Astrocyte (in vitro differentiated cells and primary cell): ENCODE measurements around the gene KPNA4. TPM values are rescaled to one million over a fixed set of nuclear protein-coding genes. Genes with fewer than 3 reads are reported as not detected.

Experiments used
- DNase-seq: peaks from one replicate; pipeline ENCODE4 v3.0.0-alpha.2; 2010; ENCODE audit warnings: low read depth
- FAIRE-seq: peaks from 2 replicates; lab custom pipeline; 2011; peaks lifted over from hg19 to GRCh38; lab: Jason Lieb, UNC
- H2AFZ ChIP-seq: 2 replicates; pipeline ENCODE4 v1.6.0; 2012; ENCODE audit warnings: low read depth, low read length, inconsistent platforms
- H3K27ac ChIP-seq: 2 replicates; pipeline ENCODE4 v1.5.1; 2011; ENCODE audit warnings: low read depth, low read length, inconsistent platforms
- H3K27me3 ChIP-seq: 2 replicates; pipeline ENCODE4 v1.6.0; 2011; ENCODE audit warnings: low read length, inconsistent platforms; ENCODE audit not compliant: insufficient read depth
- H3K36me3 ChIP-seq: 2 replicates; pipeline ENCODE4 v1.5.1; 2011; ENCODE audit warnings: low read length, inconsistent platforms; ENCODE audit not compliant: insufficient read depth
- H3K4me1 ChIP-seq: 2 replicates; pipeline ENCODE4 v1.5.1; 2011; ENCODE audit warnings: low read length, inconsistent platforms; ENCODE audit not compliant: insufficient read depth
- H3K4me2 ChIP-seq: 2 replicates; pipeline ENCODE4 v1.6.0; 2012; ENCODE audit warnings: low read length, inconsistent platforms
- H3K4me3 ChIP-seq: 2 replicates; pipeline ENCODE4 v1.5.1; 2011; ENCODE audit warnings: low read depth, mild to moderate bottlenecking, low read length, inconsistent platforms; ENCODE audit not compliant: insufficient read depth
- H3K79me2 ChIP-seq: 2 replicates; pipeline ENCODE4 v1.6.0; 2012; ENCODE audit warnings: mild to moderate bottlenecking, low read length, inconsistent platforms; ENCODE audit not compliant: insufficient read depth
- H3K9ac ChIP-seq: 2 replicates; pipeline ENCODE4 v1.6.0; 2012; ENCODE audit warnings: mild to moderate bottlenecking, low read length, inconsistent platforms
- H3K9me3 ChIP-seq: 2 replicates; pipeline ENCODE4 v1.5.1; 2012; ENCODE audit warnings: low read depth, mild to moderate bottlenecking, low read length, inconsistent platforms; ENCODE audit not compliant: insufficient read depth
- H4K20me1 ChIP-seq: 2 replicates; pipeline ENCODE4 v1.6.0; 2012; ENCODE audit warnings: low read length, inconsistent platforms; ENCODE audit not compliant: insufficient read depth
- H3K27ac Mint-ChIP-seq: one replicate; pipeline ENCODE4 v1.8.0; 2021; ENCODE audit warnings: mild to moderate bottlenecking, mixed read lengths; ENCODE audit not compliant: unreplicated experiment
- H3K27me3 Mint-ChIP-seq: one replicate; pipeline ENCODE4 v1.8.0; 2021; ENCODE audit warnings: low read depth, mixed read lengths; ENCODE audit not compliant: unreplicated experiment
- H3K36me3 Mint-ChIP-seq: one replicate; pipeline ENCODE4 v1.8.0; 2021; ENCODE audit warnings: low read depth, mixed read lengths; ENCODE audit not compliant: unreplicated experiment
- H3K4me1 Mint-ChIP-seq: one replicate; pipeline ENCODE4 v1.8.0; 2021; ENCODE audit warnings: low read depth, mixed read lengths; ENCODE audit not compliant: unreplicated experiment
- H3K4me3 Mint-ChIP-seq: one replicate; pipeline ENCODE4 v1.8.0; 2021; ENCODE audit warnings: mild to moderate bottlenecking, moderate library complexity, mixed read lengths; ENCODE audit not compliant: unreplicated experiment
- H3K9me3 Mint-ChIP-seq: one replicate; pipeline ENCODE4 v1.8.0; 2021; ENCODE audit warnings: mild to moderate bottlenecking, mixed read lengths; ENCODE audit not compliant: unreplicated experiment
- EZH2 ChIP-seq: IDR thresholded peaks from 2 replicates; pipeline ENCODE4 v1.6.1; 2012; ENCODE audit warnings: mild to moderate bottlenecking, low read length, inconsistent platforms; ENCODE audit not compliant: insufficient read depth
- total RNA-seq: library from RNA; stranded (reverse); gene quantifications from 2 replicates; pipeline ENCODE4 v1.2.1, GENCODE V29; 2021
- TF ChIP-seq, protein P1 (sequence below): IDR thresholded peaks from 2 replicates; pipeline ENCODE4 v1.5.1; 2011; ENCODE audit warnings: low read depth, mild to moderate bottlenecking, inconsistent platforms, low read length, moderate library complexity; ENCODE audit not compliant: insufficient read depth

Gene KPNA4
- total RNA-seq, 1 donor from 2014 or later, result 105 TPM

DNA sequence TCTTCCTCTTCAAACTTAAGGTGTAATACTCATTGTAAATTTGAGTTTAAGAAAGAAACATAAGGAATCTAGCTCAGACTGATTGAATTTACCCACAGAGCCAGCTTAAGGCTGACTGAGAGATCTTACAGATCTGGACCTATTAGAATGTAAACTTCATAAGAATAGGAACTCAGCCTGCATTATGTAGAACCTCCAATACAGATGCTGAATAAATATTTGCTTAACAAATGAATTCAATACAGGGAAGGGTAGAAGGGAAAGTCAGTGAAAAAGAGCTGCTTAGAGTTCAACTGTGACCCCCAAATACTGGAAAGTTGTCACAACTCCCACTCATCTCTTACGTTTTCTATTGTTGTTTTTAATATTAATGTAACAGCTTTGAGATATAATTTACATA is 11.5 kb downstream of the KPNA4 start:
- H3K27me3 ChIP-seq, result no peaks in the 10 kb centered on the region
- H3K27ac ChIP-seq, result no peak overlapping the region
- peaks cover 7% of the 10 kb centered on the region for H3K36me3 Mint-ChIP-seq
- no peak overlapping the region for H3K4me3 Mint-ChIP-seq
- no peaks in the 10 kb centered on the region for H3K4me1 ChIP-seq
- peaks cover 1% of the 10 kb centered on the region for H3K9me3 Mint-ChIP-seq
- no peak overlapping the region for H3K4me3 ChIP-seq
- peaks cover 96% of the 10 kb centered on the region for H4K20me1 ChIP-seq
- no peak overlapping the region for H2AFZ ChIP-seq
- DNase-seq, result no peak
- peaks cover 9% of the 10 kb centered on the region for H3K36me3 ChIP-seq
- TF ChIP-seq EZH2, result no peak
- TF ChIP-seq, protein P1, sequence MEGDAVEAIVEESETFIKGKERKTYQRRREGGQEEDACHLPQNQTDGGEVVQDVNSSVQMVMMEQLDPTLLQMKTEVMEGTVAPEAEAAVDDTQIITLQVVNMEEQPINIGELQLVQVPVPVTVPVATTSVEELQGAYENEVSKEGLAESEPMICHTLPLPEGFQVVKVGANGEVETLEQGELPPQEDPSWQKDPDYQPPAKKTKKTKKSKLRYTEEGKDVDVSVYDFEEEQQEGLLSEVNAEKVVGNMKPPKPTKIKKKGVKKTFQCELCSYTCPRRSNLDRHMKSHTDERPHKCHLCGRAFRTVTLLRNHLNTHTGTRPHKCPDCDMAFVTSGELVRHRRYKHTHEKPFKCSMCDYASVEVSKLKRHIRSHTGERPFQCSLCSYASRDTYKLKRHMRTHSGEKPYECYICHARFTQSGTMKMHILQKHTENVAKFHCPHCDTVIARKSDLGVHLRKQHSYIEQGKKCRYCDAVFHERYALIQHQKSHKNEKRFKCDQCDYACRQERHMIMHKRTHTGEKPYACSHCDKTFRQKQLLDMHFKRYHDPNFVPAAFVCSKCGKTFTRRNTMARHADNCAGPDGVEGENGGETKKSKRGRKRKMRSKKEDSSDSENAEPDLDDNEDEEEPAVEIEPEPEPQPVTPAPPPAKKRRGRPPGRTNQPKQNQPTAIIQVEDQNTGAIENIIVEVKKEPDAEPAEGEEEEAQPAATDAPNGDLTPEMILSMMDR, result no peak
- peaks cover 100% of the 10 kb centered on the region for H3K79me2 ChIP-seq
- peaks cover 7% of the 10 kb centered on the region for H3K4me1 Mint-ChIP-seq
- H3K9ac ChIP-seq, result no peak overlapping the region
- no peaks in the 10 kb centered on the region for H3K9me3 ChIP-seq
- H3K27ac Mint-ChIP-seq, result no peak overlapping the region
- no peak overlapping the region for H3K4me2 ChIP-seq
- H3K27me3 Mint-ChIP-seq, result no peaks in the 10 kb centered on the region
- FAIRE-seq, result no peak

- no peak for DNase-seq
- Mint-ChIP-seq H3K27me3 (no peaks in the 10 kb centered on the region), H3K4me3 (no peak overlapping the region), H3K36me3 (peaks cover 2% of the 10 kb centered on the region), H3K4me1 (peaks cover 17% of the 10 kb centered on the region), H3K27ac (no peak overlapping the region), H3K9me3 (peaks cover 1% of the 10 kb centered on the region)
- Histone ChIP-seq H3K4me1 (no peaks in the 10 kb centered on the region), H3K27ac (no peak overlapping the region), H3K4me3 (no peak overlapping the region), H4K20me1 (peaks cover 94% of the 10 kb centered on the region), H3K4me2 (no peak overlapping the region), H3K27me3 (no peaks in the 10 kb centered on the region), H3K9me3 (no peaks in the 10 kb centered on the region), H2AFZ (no peak overlapping the region), H3K79me2 (peaks cover 100% of the 10 kb centered on the region), H3K9ac (no peak overlapping the region), H3K36me3 (peaks cover 9% of the 10 kb centered on the region)
- FAIRE-seq, result no peak
- TF ChIP-seq EZH2, result no peak
- TF ChIP-seq, protein P1, result no peak
Observed at GRCh38 chr3:160546727-160547126, 18.6 kb downstream of the KPNA4 start.

GRCh38 chr3:160545504-160545871 is 19.9 kb downstream of the KPNA4 start:
- H3K4me3 ChIP-seq, result no peak overlapping the region
- peaks cover 93% of the 10 kb centered on the region for H4K20me1 ChIP-seq
- H3K4me1 ChIP-seq, result peaks cover 6% of the 10 kb centered on the region
- no peaks in the 10 kb centered on the region for H3K27me3 ChIP-seq
- Mint-ChIP-seq H3K36me3 (peaks cover 2% of the 10 kb centered on the region), H3K9me3 (peaks cover 1% of the 10 kb centered on the region), H3K27me3 (no peaks in the 10 kb centered on the region), H3K4me3 (no peak overlapping the region), H3K4me1 (peaks cover 28% of the 10 kb centered on the region), H3K27ac (no peak overlapping the region)
- TF ChIP-seq EZH2, result no peak
- TF ChIP-seq, protein P1, result no peak
- H3K4me2 ChIP-seq, result no peak overlapping the region
- no peak for DNase-seq
- no peak overlapping the region for H3K27ac ChIP-seq
- peaks cover 100% of the 10 kb centered on the region for H3K79me2 ChIP-seq
- no peak for FAIRE-seq
- peaks cover 4% of the 10 kb centered on the region for H3K36me3 ChIP-seq
- no peak overlapping the region for H2AFZ ChIP-seq
- H3K9me3 ChIP-seq, result no peaks in the 10 kb centered on the region
- H3K9ac ChIP-seq, result no peak overlapping the region
